Stimulated activated CD8-positive, alpha-beta memory T cell treated with anti-CD3 and anti-CD28 coated beads, Interleukin-12 subunit alpha, Interleukin-12 subunit beta, amount 100 ng/mL, for 1 hour (primary cell): ENCODE results near the gene PHRF1.
"Not testable (repeated sequence)": the region's sequence is repeated elsewhere in the genome, so short reads cannot be mapped to it uniquely, and the experiment has no call there.

Source experiments
- DNase-seq: peaks from one replicate; pipeline ENCODE4 v3.0.0-alpha.2; 2020; ENCODE audit warnings: low read depth

Gene PHRF1

GRCh38 chr11:627308-627576 lies 51.0 kb downstream of the PHRF1 start:
- DNase-seq: no peak

- no peak for DNase-seq
These were observed 51.8 kb downstream of the PHRF1 start for GRCh38 chr11:628056-628455.

- DNase-seq: no peak
These were observed 52.9 kb downstream of the PHRF1 start for GRCh38 chr11:629237-629583.

GRCh38 chr11:630871-631270 lies 54.6 kb downstream of the PHRF1 start:
- DNase-seq: no peak

- no peak for DNase-seq
These were observed 59.8 kb downstream of the PHRF1 start for GRCh38 chr11:635945-636510.

- no peak for DNase-seq
These were observed 60.5 kb downstream of the PHRF1 start, which contains the start of gene DRD4 for GRCh38 chr11:636511-637332. DRD4 (plus strand) TSS chr11:637269; CDS start chr11:637305, 36 bp downstream.

GRCh38 chr11:637333-637592 lies 61.0 kb downstream of the PHRF1 start:
- no peak for DNase-seq

GRCh38 chr11:637593-638521 lies 61.6 kb downstream of the PHRF1 start:
- DNase-seq: no peak

GRCh38 chr11:638631-639331 lies 62.5 kb downstream of the PHRF1 start:
- DNase-seq: no peak

- DNase-seq: no peak
These were observed 63.2 kb downstream of the PHRF1 start for GRCh38 chr11:639332-639955.

GRCh38 chr11:640021-640706 lies 63.9 kb downstream of the PHRF1 start:
- DNase-seq: no peak

GRCh38 chr11:641806-642370 lies 65.6 kb downstream of the PHRF1 start:
- DNase-seq: no peak

- no peak for DNase-seq
These were observed 67.1 kb downstream of the PHRF1 start for GRCh38 chr11:643366-643765.

- DNase-seq: no peak
These were observed 67.8 kb downstream of the PHRF1 start for GRCh38 chr11:643849-644738.

- no peak for DNase-seq
These were observed 69.3 kb downstream of the PHRF1 start for GRCh38 chr11:645536-645935.

GRCh38 chr11:646214-646613 lies 69.9 kb downstream of the PHRF1 start:
- no peak for DNase-seq

GRCh38 chr11:647672-648158 lies 71.4 kb downstream of the PHRF1 start:
- not testable (repeated sequence) for DNase-seq

GRCh38 chr11:650482-650881 lies 74.2 kb downstream of the PHRF1 start:
- DNase-seq: no peak

GRCh38 chr11:653136-653535 lies 76.9 kb downstream of the PHRF1 start:
- DNase-seq: not testable (repeated sequence)

- no peak for DNase-seq
These were observed 77.6 kb downstream of the PHRF1 start for GRCh38 chr11:653837-654236.
